KMS-11 (cell line): ENCODE data around the gene CLSTN1.
"Not testable (repeated sequence)": the region's sequence is repeated elsewhere in the genome, so short reads cannot be mapped to it uniquely, and the experiment has no call there.

Source experiments
- H2AFZ ChIP-seq: fragments of 200-600 bp; sonication (generic); 2 replicates; pipeline ENCODE4 v1.6.1; 2016; ENCODE audit warnings: antibody characterized with exemption, mixed run types, low read depth
- H3K27ac ChIP-seq: fragments of 200-600 bp; sonication (generic); 2 replicates; pipeline ENCODE4 v1.6.1; 2016; ENCODE audit warnings: mild to moderate bottlenecking, mixed run types
- H3K27me3 ChIP-seq: fragments of 200-600 bp; sonication (generic); 2 replicates; pipeline ENCODE4 v1.6.1; 2017; ENCODE audit warnings: mild to moderate bottlenecking, low read depth, mixed run types, moderate library complexity; ENCODE audit not compliant: insufficient read depth
- H3K36me3 ChIP-seq: fragments of 200-600 bp; sonication (generic); 2 replicates; pipeline ENCODE4 v1.6.1; 2017; ENCODE audit warnings: mild to moderate bottlenecking, mixed run types; ENCODE audit not compliant: insufficient read depth
- H3K4me1 ChIP-seq: fragments of 200-600 bp; sonication (generic); 2 replicates; pipeline ENCODE4 v1.6.1; 2016; ENCODE audit warnings: mild to moderate bottlenecking, low read depth, mixed run types; ENCODE audit not compliant: poor library complexity, severe bottlenecking
- H3K4me2 ChIP-seq: fragments of 200-600 bp; sonication (generic); 2 replicates; pipeline ENCODE4 v1.7.0; 2016; ENCODE audit warnings: mild to moderate bottlenecking, mixed run types
- H3K4me3 ChIP-seq: fragments of 200-600 bp; sonication (generic); IDR thresholded peaks from 2 replicates; pipeline ENCODE4 v1.6.1; 2017; ENCODE audit warnings: low read depth, low read length, mixed read lengths; ENCODE audit not compliant: insufficient read depth
- H3K79me2 ChIP-seq: fragments of 200-600 bp; sonication (generic); 2 replicates; pipeline ENCODE4 v1.6.1; 2016; ENCODE audit warnings: low read depth, mixed run types; ENCODE audit not compliant: insufficient read depth
- H3K9ac ChIP-seq: fragments of 200-600 bp; sonication (generic); 2 replicates; pipeline ENCODE4 v1.6.1; 2016; ENCODE audit warnings: mild to moderate bottlenecking, mixed run types
- H4K20me1 ChIP-seq: fragments of 200-600 bp; sonication (generic); 2 replicates; pipeline ENCODE4 v1.6.1; 2016; ENCODE audit warnings: mild to moderate bottlenecking, mixed run types; ENCODE audit not compliant: insufficient read depth
- CTCF ChIP-seq: fragments of 200-600 bp; sonication (generic); conservative IDR thresholded peaks from 2 replicates; pipeline ENCODE4 v1.6.1; 2017; ENCODE audit warnings: low read depth, mild to moderate bottlenecking, antibody characterized with exemption, low read length, moderate library complexity, mixed read lengths

The CLSTN1 gene

DNA sequence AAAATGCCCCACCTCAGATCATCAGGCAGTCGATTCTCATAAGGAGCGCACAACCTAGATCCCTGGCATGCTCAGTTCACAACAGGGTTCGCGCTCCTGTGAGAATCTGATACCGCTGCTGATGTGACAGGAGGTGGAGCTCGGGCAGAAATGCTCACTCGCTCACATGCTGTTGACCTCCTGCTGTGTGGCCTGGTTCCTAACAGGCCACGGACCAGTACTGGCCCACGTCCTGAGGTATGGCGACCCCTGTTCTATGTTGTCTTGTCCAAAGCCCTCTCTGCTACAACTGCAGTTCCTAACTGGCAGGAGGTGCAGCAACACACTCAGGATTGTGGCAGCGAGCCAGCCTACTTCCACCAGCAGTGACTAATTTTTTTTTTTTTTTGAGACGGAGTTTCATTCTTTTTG, 70.6 kb downstream of the CLSTN1 start:
- H3K36me3 ChIP-seq: no peaks in the 10 kb centered on the region

GRCh38 chr1:9751971-9752370, 71.8 kb downstream of the CLSTN1 start:
- no peak for TF ChIP-seq CTCF
- no peaks in the 10 kb centered on the region for H3K36me3 ChIP-seq
- no peak overlapping the region for H3K9ac ChIP-seq
- no peaks in the 10 kb centered on the region for H4K20me1 ChIP-seq
- no peaks in the 10 kb centered on the region; the same call in 1 of the 2 replicates for H3K79me2 ChIP-seq
- no peak overlapping the region for H2AFZ ChIP-seq
- H3K27ac ChIP-seq: no peak overlapping the region
- peaks cover 3% of the 10 kb centered on the region for H3K4me1 ChIP-seq
- H3K27me3 ChIP-seq: no peaks in the 10 kb centered on the region
- H3K4me3 ChIP-seq: no peak overlapping the region
- no peak overlapping the region for H3K4me2 ChIP-seq

More for the DNA sequence above, 70.6 kb downstream of the CLSTN1 start:
- Histone ChIP-seq H2AFZ (no peak overlapping the region), H3K4me3 (no peak overlapping the region), H3K9ac (no peak overlapping the region), H3K79me2 (no peaks in the 10 kb centered on the region; the same call in 1 of the 2 replicates), H4K20me1 (no peaks in the 10 kb centered on the region), H3K4me2 (no peak overlapping the region), H3K4me1 (peaks cover 3% of the 10 kb centered on the region), H3K27me3 (no peaks in the 10 kb centered on the region), H3K27ac (no peak overlapping the region)
- TF ChIP-seq CTCF: no peak

DNA sequence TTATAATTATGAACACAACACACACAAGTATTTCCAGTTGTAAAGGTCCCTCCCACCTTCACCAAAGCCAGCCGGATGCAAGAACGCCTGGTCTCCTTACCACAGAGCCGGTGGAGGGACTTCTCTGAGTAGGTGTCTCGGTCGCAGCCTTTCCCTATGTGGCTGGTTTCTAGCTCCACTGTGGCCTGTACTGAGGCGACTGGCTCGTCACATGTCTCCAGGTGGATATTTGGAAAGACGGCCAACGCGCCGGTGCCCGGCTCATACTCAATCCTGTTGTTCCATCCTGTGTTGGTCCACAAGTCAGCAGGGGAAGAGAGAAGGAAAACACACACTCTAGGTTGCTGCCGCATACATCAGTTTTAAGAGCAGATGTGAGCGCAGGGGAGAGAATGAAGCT, 74.4 kb downstream of the CLSTN1 start:
- H4K20me1 ChIP-seq: no peaks in the 10 kb centered on the region
- H3K4me3 ChIP-seq: no peak overlapping the region
- no peaks in the 10 kb centered on the region for H3K79me2 ChIP-seq
- H3K27ac ChIP-seq: no peak overlapping the region
- peaks cover 3% of the 10 kb centered on the region for H3K4me1 ChIP-seq
- no peak for TF ChIP-seq CTCF
- no peak overlapping the region for H3K4me2 ChIP-seq
- H3K36me3 ChIP-seq: no peaks in the 10 kb centered on the region
- H3K27me3 ChIP-seq: no peaks in the 10 kb centered on the region
- H3K9ac ChIP-seq: no peak overlapping the region
- H2AFZ ChIP-seq: no peak overlapping the region

DNA sequence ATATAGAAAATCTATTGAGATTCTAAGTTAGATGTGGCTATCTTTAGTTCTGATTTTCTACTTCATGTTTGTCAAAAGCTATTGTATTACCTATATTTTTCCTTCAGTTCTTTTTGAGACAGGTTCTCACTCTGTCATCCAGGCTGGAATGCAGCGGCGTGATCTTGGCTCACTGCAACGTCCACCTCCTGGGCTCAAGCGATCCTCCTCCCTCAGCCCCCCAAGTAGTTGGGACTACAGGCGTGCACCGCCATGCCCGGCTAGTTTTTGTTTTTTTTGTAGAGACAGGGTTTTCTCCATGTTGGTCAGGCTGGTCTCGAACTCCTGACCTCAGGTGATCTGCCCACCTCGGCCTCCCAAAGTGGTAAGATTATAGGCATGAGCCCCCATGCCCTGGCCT, 75.4 kb downstream of the CLSTN1 start:
- not testable (repeated sequence) for H3K4me3 ChIP-seq, H3K36me3 ChIP-seq, H2AFZ ChIP-seq, H4K20me1 ChIP-seq, H3K27me3 ChIP-seq, H3K4me2 ChIP-seq, H3K27ac ChIP-seq, H3K4me1 ChIP-seq, H3K79me2 ChIP-seq, H3K9ac ChIP-seq

DNA sequence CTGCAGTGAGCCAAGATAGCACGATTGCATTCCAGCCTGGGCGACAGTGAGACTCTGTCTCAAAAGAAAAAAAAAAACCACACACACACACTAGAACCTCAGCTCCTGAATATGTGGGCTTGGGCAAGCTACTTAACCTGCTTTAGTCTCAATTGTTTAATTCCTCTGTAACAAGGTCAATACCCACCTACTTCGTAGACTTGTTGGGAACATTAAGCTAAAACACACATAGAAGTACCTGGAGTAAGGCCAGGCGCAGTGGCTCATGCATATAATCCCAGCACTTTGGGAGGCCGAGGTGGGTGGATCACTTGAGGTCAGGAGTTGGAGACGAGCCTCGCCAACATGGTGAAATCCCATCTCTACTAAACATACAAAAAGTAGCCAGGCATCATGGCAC, 77.1 kb downstream of the CLSTN1 start:
- Histone ChIP-seq H3K36me3 (peaks cover 4% of the 10 kb centered on the region; the same call in 1 of the 2 replicates), H2AFZ (no peak overlapping the region), H4K20me1 (no peaks in the 10 kb centered on the region), H3K27ac (no peak overlapping the region), H3K27me3 (no peaks in the 10 kb centered on the region), H3K4me2 (no peak overlapping the region), H3K79me2 (no peaks in the 10 kb centered on the region), H3K4me1 (peaks cover 3% of the 10 kb centered on the region), H3K9ac (no peak overlapping the region), H3K4me3 (no peak overlapping the region)
- TF ChIP-seq CTCF: no peak
